GM12878 (cell line): ENCODE results near the gene CSAG1. TPM values are rescaled to one million over a fixed set of nuclear protein-coding genes. Genes with fewer than 3 reads are reported as not detected.

Source experiments
- ATAC-seq: fragments of 200-7000 bp; cut with Tn5 transposase; 3 replicates; pipeline ENCODE4 v1.9.1; 2020; ENCODE audit warnings: mild to moderate bottlenecking, moderate library complexity
- Bru-seq: library from RNA; stranded (reverse); fragments of 400-500 nt; gene quantifications from one replicate; lab custom pipeline; 2021; lab: Mats Ljungman, UMichigan
- BruChase-seq, 2 experiments: library from RNA; stranded (reverse); fragments of 400-500 nt; gene quantifications; one replicate each; lab custom pipeline; 2021; lab: Mats Ljungman, UMichigan
- BruUV-seq: library from RNA; stranded (reverse); fragments of 400-500 nt; replicated peaks from 2 replicates; lab custom pipeline; 2021; lab: Mats Ljungman, UMichigan
- CTCF ChIA-PET: fragments of 300-600 bp; sonication (Branson Sonifier 250); formaldehyde crosslinking; extraction: SDS; loops from one replicate; lab custom pipeline; 2021; ENCODE audit warnings: inconsistent platforms; lab: Yijun Ruan, JAX
- POLR2A ChIA-PET: fragments of 350-600 bp; formaldehyde crosslinking; extraction: SDS; loops from one replicate; lab custom pipeline; 2021; ENCODE audit warnings: inconsistent platforms; lab: Charles Lee
- RAD21 ChIA-PET: fragments of 300-600 bp; sonication (Branson Sonifier 250); formaldehyde crosslinking; loops from one replicate; lab custom pipeline; 2023; ENCODE audit warnings: antibody characterized with exemption; ENCODE audit not compliant: unreplicated experiment; lab: Charles Lee
- SMC1A ChIA-PET: fragments of 300-600 bp; sonication (Branson Sonifier 250); formaldehyde crosslinking; loops from one replicate; lab custom pipeline; 2023; ENCODE audit not compliant: unreplicated experiment, uncharacterized antibody; lab: Charles Lee
- DNase-seq: peaks from one replicate; pipeline ENCODE4 v3.0.0-alpha.2; 2011; ENCODE audit warnings: low read depth, low spot score
- FAIRE-seq: peaks from 3 replicates; lab custom pipeline; 2011; peaks lifted over from hg19 to GRCh38; lab: Jason Lieb, UNC
- H2AFZ ChIP-seq: 2 replicates; pipeline ENCODE4 v1.6.0; 2011; ENCODE audit warnings: low read depth, low read length, control low read depth; ENCODE audit not compliant: control insufficient read depth
- H3K27ac ChIP-seq: 2 replicates; pipeline ENCODE4 v1.5.1; 2011; ENCODE audit warnings: control low read depth; ENCODE audit not compliant: control insufficient read depth, insufficient read depth
- H3K27me3 ChIP-seq, 2 experiments: replicated peaks in 1 of 2; 2 replicates each; pipeline versions ENCODE4 v1.6.0 to v1.6.1; 2011; ENCODE audit warnings: low read length in 1 of 2; ENCODE audit not compliant: control insufficient read depth in 2 of 2, insufficient read depth in 2 of 2
- H3K36me3 ChIP-seq, 2 experiments: 2 replicates each; pipeline ENCODE4 v1.5.1; 2011; ENCODE audit warnings: low read length in 1 of 2; ENCODE audit not compliant: control insufficient read depth in 2 of 2, insufficient read depth in 2 of 2
- H3K4me1 ChIP-seq: 2 replicates; pipeline ENCODE4 v1.6.1; 2011; ENCODE audit warnings: mild to moderate bottlenecking, low read length, moderate library complexity, mixed read lengths; ENCODE audit not compliant: control insufficient read depth, insufficient read depth
- H3K4me2 ChIP-seq: 2 replicates; pipeline ENCODE4 v1.6.0; 2011; ENCODE audit warnings: control low read depth; ENCODE audit not compliant: control insufficient read depth, insufficient read depth
- H3K4me3 ChIP-seq: fragments of 200-600 bp; sonication (generic); 2 replicates; pipeline ENCODE4 v1.5.1; 2016
- H3K79me2 ChIP-seq: 2 replicates; pipeline ENCODE4 v1.6.0; 2011; ENCODE audit warnings: low read length; ENCODE audit not compliant: control insufficient read depth, insufficient read depth
- H3K9ac ChIP-seq: 2 replicates; pipeline ENCODE4 v1.8.0; 2011; ENCODE audit warnings: low read length, control low read depth, mixed read lengths; ENCODE audit not compliant: control insufficient read depth, insufficient read depth
- H3K9me3 ChIP-seq: replicated peaks from 3 replicates; pipeline ENCODE4 v1.5.1; 2011; ENCODE audit warnings: mild to moderate bottlenecking, low read length; ENCODE audit not compliant: control insufficient read depth, insufficient read depth
- H4K20me1 ChIP-seq: 2 replicates; pipeline ENCODE4 v1.6.0; 2011; ENCODE audit not compliant: control insufficient read depth, insufficient read depth
- CBX5 ChIP-seq: sonication (generic); IDR thresholded peaks from 2 replicates; pipeline ENCODE4 v1.6.1; 2016; ENCODE audit warnings: low read depth, moderate library complexity, mild to moderate bottlenecking, inconsistent platforms
- E2F4 ChIP-seq: IDR thresholded peaks from 2 replicates; pipeline ENCODE4 v1.6.1; 2012; ENCODE audit warnings: low read depth, low read length, improper control_type of control experiment
- ELK1 ChIP-seq: IDR thresholded peaks from 2 replicates; pipeline ENCODE4 v1.6.1; 2012; ENCODE audit warnings: low read depth, low read length, improper control_type of control experiment
- IKZF1 ChIP-seq: fragments of 450-650 bp; conservative IDR thresholded peaks from 2 replicates; pipeline ENCODE4 v1.6.1; 2017; ENCODE audit warnings: antibody characterized with exemption, mild to moderate bottlenecking
- JUND ChIP-seq: IDR thresholded peaks from 2 replicates; pipeline ENCODE4 v1.6.1; 2012; ENCODE audit warnings: low read depth, mild to moderate bottlenecking, low read length, improper control_type of control experiment, moderate library complexity
- MYB ChIP-seq: fragments of 150-350 bp; IDR thresholded peaks from 2 replicates; pipeline ENCODE4 v1.6.1; 2014; ENCODE audit warnings: mild to moderate bottlenecking, low read depth, low read length, borderline replicate concordance
- NRF1 ChIP-seq: conservative IDR thresholded peaks from 2 replicates; pipeline ENCODE4 v1.6.1; 2011; ENCODE audit warnings: mild to moderate bottlenecking, low read depth, low read length, improper control_type of control experiment
- PML ChIP-seq: IDR thresholded peaks from 2 replicates; pipeline ENCODE4 v1.6.1; 2012; ENCODE audit warnings: low read length, inconsistent platforms
- RFX5 ChIP-seq: IDR thresholded peaks from 2 replicates; pipeline ENCODE4 v1.6.1; 2011; ENCODE audit warnings: low read depth, low read length, improper control_type of control experiment
- SIX5 ChIP-seq: IDR thresholded peaks from 2 replicates; pipeline ENCODE4 v1.6.1; 2011; ENCODE audit warnings: mild to moderate bottlenecking, low read depth, low read length, moderate library complexity; ENCODE audit not compliant: severe bottlenecking
- SRF ChIP-seq, 2 experiments: IDR thresholded peaks; 2 replicates each; pipeline ENCODE4 v1.6.1; 2011; ENCODE audit warnings: low read depth in 2 of 2, low read length in 2 of 2, mild to moderate bottlenecking in 1 of 2, moderate library complexity in 1 of 2
- SUZ12 ChIP-seq: fragments of 200-600 bp; sonication (generic); IDR thresholded peaks from one replicate; pipeline ENCODE4 v1.6.1; 2018; ENCODE audit warnings: antibody characterized with exemption, mild to moderate bottlenecking; ENCODE audit not compliant: unreplicated experiment
- TCF12 ChIP-seq: IDR thresholded peaks from 2 replicates; pipeline ENCODE4 v1.6.1; 2011; ENCODE audit warnings: low read depth, mild to moderate bottlenecking, low read length
- WGBS: methylation state at CpG from one replicate; pipeline ENCODE4 v1.1.6; 2016; ENCODE audit warnings: low lambda C conversion rate; ENCODE audit not compliant: insufficient replicate concordance, insufficient coverage; ENCODE audit errors: missing lambda C conversion rate; 5-methylcytosine and 5-hydroxymethylcytosine counted together
- in situ Hi-C: fragments of 300-500 bp; cut with MboI; formaldehyde crosslinking; loops from 9 replicates; pipeline ENCODE4 v1.14.3; 2018; ENCODE audit warnings: mixed read lengths
- intact Hi-C: fragments of 100-400 bp; cut with micrococcal nuclease; formaldehyde crosslinking; loops from one replicate; pipeline ENCODE4 v1.14.2; 2022; ENCODE audit not compliant: unreplicated experiment
- long read RNA-seq, 2 experiments: library from polyadenylated mRNA; unstranded; transcript quantifications; one replicate each; pipeline ENCODE4 v2.0.0, GENCODE V29; 2019 to 2020
- polyA minus RNA-seq, 3 experiments: library from RNA; depleted of rRNA, polyadenylated mRNA; stranded (reverse); fragments of >200 nt; gene quantifications; 2 replicates each; pipeline ENCODE4 v1.2.3, GENCODE V29; 2011
- polyA plus RNA-seq, 11 experiments: library from polyadenylated mRNA; depleted of rRNA in 4 of 11; unstranded in 6 of 11; stranded (reverse) in 5 of 11; fragments of >200 nt; fragmentation: Nextera tagmentation in 4 of 11; fragmentation: Illumina TruSeq in 1 of 11; extraction: Ambion mirVana in 4 of 11; extraction: Trizol in 1 of 11; gene quantifications; 1 replicate in 1 of 11; 2 replicates in 10 of 11; pipeline versions ENCODE4 v1.2.1 to v1.2.3, GENCODE V29; 2011 to 2016; ENCODE audit warnings: inconsistent platforms in 2 of 11, missing spikeins in 2 of 11, low read depth in 1 of 11
- total RNA-seq, 4 experiments: library from RNA; depleted of rRNA in 3 of 4; stranded (reverse); fragments of >200 nt in 3 of 4; fragmentation: Illumina TruSeq in 1 of 4; extraction: Trizol in 1 of 4; gene quantifications; 2 replicates each; pipeline versions ENCODE4 v1.2.1 to v1.2.3, GENCODE V29; 2013 to 2021

Gene CSAG1, protein sequence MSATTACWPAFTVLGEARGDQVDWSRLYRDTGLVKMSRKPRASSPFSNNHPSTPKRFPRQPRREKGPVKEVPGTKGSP
- total RNA-seq (2013; cell fraction: nucleolus; rRNA removed) = not detected in 2 replicates
- not detected in 2 replicates for total RNA-seq (2014; rRNA removed)
- not detected in 2 replicates for total RNA-seq (2014; rRNA removed; fragmentation: Illumina TruSeq; extraction: Trizol)
- total RNA-seq (2021) = not detected in 2 replicates
- polyA plus RNA-seq (2011; ENCODE audit: low read depth) = not detected
- 1.3 and 1.6 TPM in 2 replicates for polyA plus RNA-seq (2011; rRNA removed)
- 0.79 and 1.1 TPM in 2 replicates for polyA plus RNA-seq (2011; cell fraction: cytosol; rRNA removed)
- polyA plus RNA-seq (2011; cell fraction: nucleus; rRNA removed) = 0.41 and 0.79 TPM in 2 replicates
- not detected in 2 replicates for polyA plus RNA-seq (2012)
- polyA plus RNA-seq (2014; fragmentation: Illumina TruSeq; extraction: Trizol) = not detected in 2 replicates
- polyA plus RNA-seq (2014; fragmentation: Nextera tagmentation; extraction: Ambion mirVana) = not detected
- polyA plus RNA-seq (2014; rRNA removed) = not detected in 2 replicates
- not detected for polyA plus RNA-seq (2016; fragmentation: Nextera tagmentation; extraction: Ambion mirVana)
- 0.62 TPM in 1 of 2 replicates, not detected in the other for polyA minus RNA-seq (2011; rRNA and poly(A)+ RNA removed)
- not detected in 2 replicates for polyA minus RNA-seq (2011; cell fraction: cytosol; rRNA and poly(A)+ RNA removed)
- polyA minus RNA-seq (2011; cell fraction: nucleus; rRNA and poly(A)+ RNA removed) = not detected in 2 replicates
- percentile 10 among the genes with signal in this experiment for Bru-seq, nascent RNA
- percentile 11 among the genes with signal in this experiment for BruChase-seq, experiment 1, labeled RNA remaining after a 6-hour chase
- BruChase-seq, experiment 2, labeled RNA remaining after a 2-hour chase = not detected
- long read RNA-seq, experiment 1, partial matches to known transcripts = 0 of 2 reads
- long read RNA-seq, experiment 1, other reads (novel, unspliced or antisense) = 0 of 2 reads
- long read RNA-seq, experiment 2, partial matches to known transcripts = 0 of 10 reads
- long read RNA-seq, experiment 2, other reads (novel, unspliced or antisense) = 4 of 10 reads

- no peak within 1 kb of the TSS for H3K4me2 ChIP-seq
- no TSS peak for BruUV-seq
- H3K9ac ChIP-seq = no peak within 1 kb of the TSS
- no peaks in the 10 kb centered on the region for H3K4me1 ChIP-seq
- no peak for FAIRE-seq
- no peaks in the 10 kb centered on the region for H3K9me3 ChIP-seq
- WGBS = 62% methylated on average over 16 of the region's 21 CpGs
- H3K27me3 ChIP-seq = no peaks in the 10 kb centered on the region
- intact Hi-C loops (no loop called here), in situ Hi-C loops (no loop called here)
- H3K27ac ChIP-seq = no peak within 1 kb of the TSS
- ChIA-PET CTCF (no interaction called here), RAD21 (no interaction called here), SMC1A (no interaction called here), POLR2A (no interaction called here)
- no peak within 1 kb of the TSS for H3K4me3 ChIP-seq
- no peak within 1 kb of the TSS for H2AFZ ChIP-seq
- no peaks in the 10 kb centered on the region for H3K79me2 ChIP-seq
- no peak for ATAC-seq
- no peaks in the 10 kb centered on the region for H3K36me3 ChIP-seq
- no peaks in the 10 kb centered on the region for H4K20me1 ChIP-seq
- no peak for DNase-seq
- TF ChIP-seq IKZF1 = no peak
- TF ChIP-seq SUZ12 = no peak
- no peak for TF ChIP-seq SIX5
- TF ChIP-seq RFX5 = no peak
- TF ChIP-seq JUND = no peak
- no peak for TF ChIP-seq MYB
- no peak for TF ChIP-seq E2F4
- TF ChIP-seq NRF1 = no peak
- TF ChIP-seq TCF12 = no peak
- no peak for TF ChIP-seq ELK1
- no peak for TF ChIP-seq SRF (IDR thresholded peaks at IDR 0.05; ENCODE audit: low read depth in 2 of 2, low read length in 2 of 2)
- TF ChIP-seq CBX5 = no peak
- TF ChIP-seq PML = no peak
Measured at GRCh38 chrX:152733261-152733975, at the start of gene CSAG1, which contains the start of gene MAGEA12. Gene CSAG1 (minus strand): TSS chrX:152733721. CDS start chrX:152732460, 1,261 bp downstream. Gene MAGEA12 (plus strand): TSS chrX:152733757. CDS start chrX:152736162, 2,405 bp downstream.
